ENCODE results near the gene ACOX2.

Gene ACOX2

GRCh38 chr3:58497097-58497496 lies 39.9 kb downstream of the ACOX2 start:
- no peak for DNase-seq

- DNase-seq, result no peak
Observed at GRCh38 chr3:58496206-58496857, 40.7 kb downstream of the ACOX2 start.

- DNase-seq, result no peak
Observed at GRCh38 chr3:58495101-58495500, 41.9 kb downstream of the ACOX2 start.

GRCh38 chr3:58494107-58494506 lies 42.9 kb downstream of the ACOX2 start:
- DNase-seq, result no peak

- no peak for DNase-seq
Observed at GRCh38 chr3:58492494-58492905, 44.5 kb downstream of the ACOX2 start.

GRCh38 chr3:58491506-58492402 lies 45.2 kb downstream of the ACOX2 start, which contains the start of gene KCTD6:
TSS of gene KCTD6 (plus strand) at chr3:58492096. CDS start at chr3:58498756, 6,660 bp downstream.
- DNase-seq, result peak; percentile 71

GRCh38 chr3:58490860-58491501 lies 46.0 kb downstream of the ACOX2 start:
- DNase-seq, result no peak

- no peak for DNase-seq
Observed at GRCh38 chr3:58488967-58489366, 48.0 kb downstream of the ACOX2 start.

GRCh38 chr3:58487140-58487886 lies 49.7 kb downstream of the ACOX2 start:
- DNase-seq, result no peak

- DNase-seq, result no peak
Observed at GRCh38 chr3:58485801-58486435, 51.1 kb downstream of the ACOX2 start.

- no peak for DNase-seq
Observed at GRCh38 chr3:58484722-58485069, 52.3 kb downstream of the ACOX2 start.

- DNase-seq, result no peak
Observed at GRCh38 chr3:58484045-58484721, 52.8 kb downstream of the ACOX2 start.

GRCh38 chr3:58482917-58483636 lies 53.9 kb downstream of the ACOX2 start:
- DNase-seq, result no peak

GRCh38 chr3:58480309-58480708 lies 56.7 kb downstream of the ACOX2 start:
- no peak for DNase-seq

GRCh38 chr3:58478781-58479180 lies 58.2 kb downstream of the ACOX2 start:
- no peak for DNase-seq

- no peak for DNase-seq
Observed at GRCh38 chr3:58474967-58475578, 61.9 kb downstream of the ACOX2 start.

- DNase-seq, result no peak
Observed at GRCh38 chr3:58474348-58474911, 62.6 kb downstream of the ACOX2 start.

GRCh38 chr3:58473275-58473674 lies 63.7 kb downstream of the ACOX2 start:
- no peak for DNase-seq

GRCh38 chr3:58471025-58471887 lies 65.7 kb downstream of the ACOX2 start:
- DNase-seq, result peak; percentile 69
